HK-2 (cell line): Measurements from ENCODE around the gene DESI1.
"Not testable (repeated sequence)": the region's sequence is repeated elsewhere in the genome, so short reads cannot be mapped to it uniquely, and the experiment has no call there.

Source experiments
- DNase-seq: peaks from one replicate; pipeline ENCODE4 v3.0.0-alpha.2; 2018; ENCODE audit not compliant: unreplicated experiment

The DESI1 gene

DNA sequence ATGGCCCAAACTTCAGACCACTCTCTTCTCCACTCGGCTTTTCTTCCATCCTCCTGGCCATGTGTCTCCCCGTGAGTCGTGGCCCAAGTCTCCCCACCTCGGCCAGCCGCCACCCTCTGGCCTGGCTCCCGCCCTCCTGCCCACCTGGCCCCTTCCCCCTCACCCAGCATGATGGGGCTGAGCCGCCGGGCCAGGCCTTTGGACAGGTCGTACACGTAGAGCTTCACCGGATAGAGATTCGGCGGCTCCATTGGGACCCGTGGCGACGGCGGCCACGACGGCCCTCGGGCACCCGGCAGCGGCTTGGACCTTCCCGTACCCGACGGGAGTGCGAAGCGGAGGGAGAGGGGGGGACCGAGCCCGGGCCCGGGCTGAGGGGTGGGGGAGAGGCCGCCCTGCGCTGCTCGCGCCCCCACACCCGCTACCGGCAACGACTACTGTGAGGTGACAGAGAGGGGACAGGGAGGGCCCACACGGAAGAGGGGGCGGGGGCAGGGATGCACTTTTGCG, at the start of gene DESI1:
DESI1 (minus strand) TSS at position 455 of the 510 bp plus-strand sequence; CDS start at position 251, 204 bp downstream.
- DNase-seq: no peak

DNA sequence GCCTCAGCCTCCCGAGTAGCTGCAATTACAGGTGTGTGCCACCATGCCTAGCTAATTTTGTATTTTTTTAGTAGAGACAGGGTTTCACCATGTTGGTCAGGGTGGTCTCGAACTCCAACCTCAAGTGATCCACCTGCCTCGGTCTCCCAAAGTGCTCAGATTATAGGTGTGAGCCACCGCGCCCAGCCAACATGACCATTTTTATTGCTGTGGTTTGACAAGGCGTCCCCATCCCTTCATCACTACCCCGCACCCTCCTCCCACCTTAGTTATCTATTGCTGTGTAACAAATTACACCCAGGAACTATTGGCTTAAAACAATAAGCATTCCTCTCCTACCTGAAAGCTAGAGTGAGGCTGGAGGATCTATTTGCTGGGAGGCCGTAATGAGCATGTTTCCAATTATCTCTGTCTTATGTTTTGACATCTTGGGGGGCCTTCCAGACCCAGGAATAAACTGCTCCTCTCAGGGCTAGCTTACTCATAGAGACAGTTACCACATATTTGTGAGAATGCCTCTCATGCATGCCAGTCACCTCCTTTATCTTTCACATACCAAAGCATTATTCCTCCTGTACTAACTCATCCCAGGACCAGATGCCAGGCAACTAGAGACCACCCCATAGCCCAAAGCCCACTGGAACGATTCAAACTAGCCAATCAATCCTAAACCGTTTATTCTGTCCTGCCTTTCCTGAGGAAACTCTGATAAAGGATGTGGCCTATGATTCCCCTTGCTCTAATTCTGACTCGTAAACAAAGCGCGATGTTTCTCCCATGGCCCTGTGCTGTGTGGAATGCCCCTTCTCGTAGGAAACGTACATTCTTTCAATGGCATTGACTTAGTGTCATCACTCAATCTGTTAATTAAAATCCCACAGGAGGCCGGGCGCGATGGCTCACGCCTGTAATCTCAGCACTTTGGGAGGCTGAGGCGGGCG, 48.4 kb upstream of the DESI1 start:
- peak; percentile 60 for DNase-seq

DNA sequence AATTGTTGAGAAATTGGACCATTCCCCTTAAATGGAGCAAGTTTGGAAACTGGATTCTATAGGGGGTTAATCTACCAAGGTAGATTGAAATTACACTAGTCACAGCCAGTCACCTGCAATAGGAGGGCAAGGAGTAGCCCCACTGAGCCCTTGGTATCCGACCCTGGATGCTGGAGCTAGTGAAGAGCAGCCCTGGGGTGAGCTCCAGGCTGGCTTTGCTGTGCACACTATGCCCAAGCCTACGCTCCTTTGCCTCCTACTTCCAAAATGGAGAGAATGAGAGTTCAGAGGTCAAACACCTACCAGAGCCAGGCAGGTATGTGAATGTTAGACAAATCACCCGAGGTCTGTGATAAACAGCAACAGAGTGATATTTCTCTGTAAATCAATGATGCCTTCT, 44.1 kb upstream of the DESI1 start:
- DNase-seq: no peak

DNA sequence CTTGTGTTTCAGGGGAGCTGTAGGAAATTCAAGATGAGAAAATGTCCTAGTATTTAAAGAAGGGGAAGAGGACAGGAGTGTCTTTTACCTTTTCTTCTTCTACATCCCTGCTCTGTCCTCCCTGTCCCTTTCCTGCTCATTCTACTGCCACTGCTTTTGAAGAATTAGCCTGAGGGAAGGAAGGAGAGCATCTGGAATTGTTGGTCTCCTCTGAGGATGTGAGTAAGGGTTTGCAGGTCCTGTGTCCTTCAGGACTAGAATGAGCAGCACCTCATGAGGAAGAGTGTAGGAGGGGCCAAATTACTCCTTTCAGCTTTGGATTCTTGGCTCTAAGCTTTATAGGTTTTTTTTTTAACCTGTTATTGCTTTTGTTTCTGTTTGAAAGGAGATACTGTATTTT, 43.6 kb upstream of the DESI1 start:
- DNase-seq: no peak

DNA sequence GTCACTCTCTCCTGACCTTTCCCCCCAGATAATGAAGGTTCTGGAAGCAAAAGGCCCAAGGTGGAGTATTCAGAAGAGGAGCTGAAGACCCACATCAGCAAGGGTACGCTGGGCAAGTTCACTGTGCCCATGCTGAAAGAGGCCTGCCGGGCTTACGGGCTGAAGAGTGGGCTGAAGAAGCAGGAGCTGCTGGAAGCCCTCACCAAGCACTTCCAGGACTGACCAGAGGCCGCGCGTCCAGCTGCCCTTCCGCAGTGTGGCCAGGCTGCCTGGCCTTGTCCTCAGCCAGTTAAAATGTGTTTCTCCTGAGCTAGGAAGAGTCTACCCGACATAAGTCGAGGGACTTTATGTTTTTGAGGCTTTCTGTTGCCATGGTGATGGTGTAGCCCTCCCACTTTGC, 42.8 kb upstream of the DESI1 start:
- DNase-seq: not testable (repeated sequence)

DNA sequence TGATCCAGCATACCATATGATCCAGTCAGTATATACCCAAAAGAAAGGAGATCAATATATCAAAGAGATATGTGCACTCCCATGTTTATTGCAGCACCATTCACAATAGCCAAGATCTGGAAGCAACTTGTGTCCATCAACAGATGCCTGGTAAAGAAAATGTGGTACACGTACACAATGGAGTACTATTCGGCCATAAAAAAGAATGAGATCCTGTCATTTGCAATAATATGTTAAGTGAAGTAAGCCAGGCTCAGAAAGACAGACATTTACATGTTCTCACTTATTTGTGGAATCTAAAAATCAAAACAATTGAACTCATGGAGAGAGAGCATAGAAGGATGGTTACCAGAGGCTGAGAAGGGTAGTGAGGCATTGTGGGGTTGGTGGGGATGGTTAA, 40.9 kb upstream of the DESI1 start:
- DNase-seq: no peak

DNA sequence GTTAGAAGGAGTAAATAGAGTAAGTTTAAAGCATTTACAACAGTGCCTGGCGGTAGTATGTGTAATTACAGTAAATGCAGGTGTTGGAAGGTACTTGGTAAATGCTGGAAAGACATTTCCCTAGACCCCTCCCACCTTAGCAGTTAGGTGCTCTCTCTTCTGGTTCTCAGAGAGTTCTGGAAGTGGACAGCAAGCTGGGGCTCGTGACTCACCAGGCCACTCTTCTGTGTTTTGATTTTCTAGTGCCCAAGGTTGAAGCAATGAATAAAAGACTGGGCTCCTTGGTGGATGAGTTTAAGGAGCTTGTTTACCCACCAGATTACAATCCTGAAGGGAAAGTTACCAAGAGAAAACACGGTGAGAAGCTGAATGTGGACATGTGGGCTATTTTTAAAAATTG, 40.2 kb upstream of the DESI1 start:
- no peak for DNase-seq

DNA sequence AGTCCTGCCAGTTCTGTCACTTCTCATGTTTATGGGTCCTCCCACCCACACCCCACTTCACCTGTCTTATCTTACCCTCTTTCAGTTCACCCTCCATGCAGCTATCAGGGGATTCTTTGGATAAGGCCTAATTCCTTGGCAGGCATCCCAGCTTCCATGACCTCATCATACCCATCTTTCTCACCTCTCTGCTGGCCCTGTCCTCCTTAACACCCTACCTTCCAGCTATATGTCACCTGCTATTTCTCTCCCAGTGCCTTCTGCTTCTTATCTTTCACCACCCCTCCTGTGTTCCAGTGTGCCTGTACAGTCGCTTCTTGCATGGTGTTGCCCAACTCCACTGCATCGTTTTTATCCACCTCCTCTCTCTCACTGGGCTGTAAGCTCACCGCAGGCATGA, 39.6 kb upstream of the DESI1 start:
- no peak for DNase-seq

DNA sequence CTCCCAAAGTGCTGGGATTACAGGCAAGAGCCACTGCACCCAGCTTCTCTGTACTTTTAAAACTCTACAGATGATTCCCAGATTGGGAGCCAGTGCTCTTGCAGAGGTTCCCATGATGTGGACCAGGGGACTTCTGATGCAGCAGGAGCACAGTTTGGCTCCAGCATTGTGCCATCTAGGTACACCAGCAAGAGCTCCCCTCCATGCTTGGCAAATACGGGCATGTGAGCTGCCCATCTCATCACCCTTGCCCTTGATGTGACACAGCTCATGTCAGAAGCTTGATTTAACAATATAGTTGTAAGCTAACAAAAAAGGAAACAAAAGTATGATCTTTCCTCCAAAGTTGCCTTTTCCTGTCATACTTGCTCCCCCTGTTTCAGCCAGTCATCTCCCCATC, 39.1 kb upstream of the DESI1 start:
- no peak for DNase-seq

DNA sequence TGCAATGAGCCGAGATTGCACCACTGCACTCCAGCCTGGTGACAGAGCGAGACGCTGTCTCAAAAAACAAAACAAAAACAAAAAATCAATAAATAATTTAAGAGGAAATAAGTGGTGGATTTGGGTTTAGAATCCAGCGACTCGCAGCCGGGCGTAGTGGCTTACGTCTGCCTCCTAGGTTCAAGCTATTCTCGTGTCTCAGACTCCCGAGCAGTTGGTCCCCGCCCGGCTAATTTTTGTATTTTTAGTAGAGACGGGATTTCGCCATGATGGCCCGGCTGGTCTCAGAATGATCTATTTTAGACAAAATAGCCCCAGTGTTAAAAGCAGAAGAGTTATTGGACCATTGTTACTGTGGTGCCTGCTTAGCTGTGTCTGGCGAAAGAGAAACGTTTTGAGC, 38.0 kb upstream of the DESI1 start:
- no peak for DNase-seq

DNA sequence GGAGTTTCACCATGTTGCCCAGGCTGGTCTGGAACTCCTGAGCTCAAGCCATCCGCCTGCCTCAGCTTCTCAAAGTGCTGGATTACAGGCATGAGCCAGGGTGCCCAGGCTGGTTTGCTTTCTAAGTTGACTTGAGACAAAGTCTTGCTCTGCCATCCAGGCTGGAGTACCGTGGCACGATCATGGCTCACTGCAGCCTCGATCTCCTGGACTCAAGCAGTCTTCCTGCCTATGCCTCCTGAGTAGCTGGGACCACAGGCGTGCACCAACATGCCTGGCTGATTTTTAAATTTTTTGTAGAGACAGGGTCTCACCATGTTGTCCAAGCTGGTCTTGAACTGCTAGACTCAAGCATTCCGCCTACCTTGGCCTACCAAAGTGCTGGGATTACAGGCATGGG, 36.9 kb upstream of the DESI1 start:
- no peak for DNase-seq

DNA sequence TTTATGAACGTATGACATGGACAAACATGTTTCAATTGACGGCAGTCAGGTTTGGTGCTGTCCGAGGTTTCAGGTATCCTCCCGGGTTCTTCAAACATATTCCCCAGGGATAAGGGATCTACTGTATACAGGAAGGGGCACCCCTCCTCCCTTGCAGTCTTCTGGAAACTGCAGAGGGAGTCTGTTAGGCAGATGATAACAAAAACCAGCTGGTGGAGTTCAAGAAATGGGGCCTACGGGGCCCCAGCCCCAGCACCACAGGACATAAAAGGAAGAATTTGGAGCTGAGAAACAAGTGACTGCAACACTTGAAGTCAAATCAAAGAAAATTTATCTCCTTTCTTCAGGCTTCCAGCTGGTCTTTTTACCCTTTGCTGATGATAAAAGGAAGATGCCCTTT, 35.7 kb upstream of the DESI1 start:
- DNase-seq: no peak

DNA sequence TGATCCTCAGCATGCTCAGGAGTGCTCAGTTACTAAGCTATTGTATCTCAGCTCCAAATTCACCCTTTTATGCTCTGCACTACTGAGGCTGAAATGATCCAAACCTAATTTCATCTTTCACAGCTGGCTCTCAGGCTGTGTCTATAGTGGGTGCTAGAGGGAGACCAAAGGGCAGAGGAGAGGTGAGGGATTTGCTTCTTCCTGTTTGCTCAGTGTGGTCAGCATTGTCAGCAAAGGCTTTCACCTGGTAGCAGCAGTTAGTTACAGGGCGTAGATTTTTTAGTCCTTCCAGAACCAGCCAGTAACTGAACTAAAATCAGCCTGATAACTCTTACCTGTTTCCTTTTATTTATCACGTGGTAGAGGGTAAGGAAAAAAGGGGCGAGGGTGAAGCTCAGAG, 33.5 kb upstream of the DESI1 start:
- no peak for DNase-seq

DNA sequence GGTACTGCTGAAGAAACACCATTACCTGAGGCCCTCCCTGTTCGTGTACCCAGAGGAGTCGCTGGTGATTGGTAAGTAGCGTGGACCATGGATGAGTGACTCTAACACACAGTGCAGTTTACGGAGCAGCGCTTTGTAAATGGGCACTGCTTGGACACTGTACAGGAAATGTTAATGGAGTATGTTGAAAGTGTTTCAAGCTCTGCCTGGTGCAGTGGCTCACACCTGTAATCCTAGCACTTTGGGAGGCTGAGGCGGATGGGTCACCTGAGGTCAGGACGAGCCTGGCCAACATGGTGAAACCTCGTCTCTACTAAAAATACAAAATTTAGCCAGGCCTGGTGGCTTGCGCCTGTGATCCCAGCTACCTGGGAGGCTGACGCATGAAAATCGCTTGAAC, 30.0 kb upstream of the DESI1 start:
- no peak for DNase-seq

DNA sequence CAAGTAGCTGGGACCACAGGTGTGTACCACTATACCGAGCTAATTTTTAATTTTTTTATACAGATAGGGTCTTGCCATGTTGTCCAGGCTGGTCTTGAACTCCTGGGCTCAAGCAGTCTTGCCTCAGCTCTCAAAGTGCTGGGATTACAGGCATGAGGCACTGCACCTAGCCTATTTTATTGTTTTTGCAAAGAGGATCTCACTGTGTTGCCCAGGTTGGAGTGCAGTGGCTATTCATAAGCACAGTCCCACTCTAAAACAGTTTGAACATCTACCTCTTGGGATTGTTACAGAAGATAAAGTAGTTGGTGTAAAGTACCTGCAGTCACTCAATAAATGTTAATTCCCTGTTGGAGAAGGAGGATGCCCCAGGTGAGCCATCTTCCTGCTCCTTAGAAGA, 29.4 kb upstream of the DESI1 start:
- DNase-seq: no peak

DNA sequence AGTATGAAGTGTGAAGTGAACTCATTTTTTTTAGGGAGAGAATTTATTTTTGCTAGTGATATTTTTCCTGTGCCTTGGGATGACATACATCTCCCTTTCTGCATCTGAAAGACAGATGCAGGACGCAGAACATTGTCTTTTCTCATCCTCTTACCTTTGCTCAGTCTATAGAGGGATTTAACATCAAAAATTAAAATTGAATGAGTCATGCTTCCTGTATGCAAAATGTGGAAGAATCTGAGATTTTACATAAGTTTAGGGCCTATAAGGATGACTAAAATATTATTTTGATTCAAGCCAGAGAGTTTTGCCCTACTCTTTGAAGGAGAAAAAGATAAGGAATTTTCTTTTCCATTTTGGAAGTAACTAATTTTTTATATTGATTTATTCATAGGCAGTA, 27.6 kb upstream of the DESI1 start:
- DNase-seq: no peak

DNA sequence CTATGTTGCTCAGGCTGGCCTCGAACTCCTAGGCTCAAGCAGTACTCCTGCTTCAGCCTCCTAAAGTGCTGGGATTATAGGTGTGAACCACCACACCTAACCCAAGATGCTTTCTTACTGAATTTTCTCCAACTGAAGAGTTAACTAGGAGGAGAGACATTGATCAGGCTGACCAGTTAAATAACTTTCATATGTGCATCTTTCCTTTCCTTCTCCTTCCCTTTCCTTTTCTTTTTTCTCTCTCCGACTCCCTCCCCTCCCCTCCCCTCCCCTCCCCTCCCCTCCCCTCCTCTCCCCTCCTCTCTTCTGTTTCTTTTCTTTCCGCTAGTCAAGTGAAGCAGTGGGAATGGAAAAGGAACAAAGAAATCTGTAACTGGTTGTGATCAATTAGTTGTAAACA, 26.9 kb upstream of the DESI1 start:
- DNase-seq: no peak

DNA sequence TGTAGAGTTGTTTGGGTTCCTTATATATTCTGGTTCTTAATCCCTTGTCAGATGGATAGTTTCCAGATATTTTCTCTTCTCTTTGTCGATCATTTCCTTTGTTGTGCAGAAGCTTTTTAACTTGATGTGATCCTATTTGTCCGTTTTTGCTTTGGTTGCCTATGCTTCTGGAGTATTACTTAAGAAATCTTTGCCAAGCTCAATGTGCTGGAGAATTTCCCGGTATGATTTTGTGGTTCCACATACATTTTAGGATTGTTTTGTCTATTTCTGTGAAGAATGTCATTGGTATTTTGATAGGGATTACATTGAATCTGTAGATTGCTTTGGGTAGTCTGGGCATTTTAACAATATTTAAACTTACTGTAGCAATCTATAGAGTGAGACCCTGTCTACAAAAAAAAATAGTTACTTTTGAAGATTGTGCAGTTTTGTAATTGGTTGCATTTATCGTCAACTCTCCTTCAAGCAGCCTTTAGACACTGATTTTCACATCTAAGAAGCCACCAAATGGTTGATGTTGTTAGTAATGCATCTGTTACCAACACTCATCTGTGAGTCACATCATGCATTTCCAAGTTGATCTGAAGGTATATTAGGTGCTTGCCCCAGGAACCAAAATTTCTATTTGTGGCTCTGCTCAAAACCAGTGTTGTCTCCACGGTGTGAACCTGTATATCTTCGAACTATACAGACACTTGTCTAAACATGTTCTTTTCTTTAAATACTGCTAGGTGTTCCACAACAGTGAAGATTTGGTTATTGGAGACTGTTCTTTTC, 21.7 kb upstream of the DESI1 start:
- no peak for DNase-seq

DNA sequence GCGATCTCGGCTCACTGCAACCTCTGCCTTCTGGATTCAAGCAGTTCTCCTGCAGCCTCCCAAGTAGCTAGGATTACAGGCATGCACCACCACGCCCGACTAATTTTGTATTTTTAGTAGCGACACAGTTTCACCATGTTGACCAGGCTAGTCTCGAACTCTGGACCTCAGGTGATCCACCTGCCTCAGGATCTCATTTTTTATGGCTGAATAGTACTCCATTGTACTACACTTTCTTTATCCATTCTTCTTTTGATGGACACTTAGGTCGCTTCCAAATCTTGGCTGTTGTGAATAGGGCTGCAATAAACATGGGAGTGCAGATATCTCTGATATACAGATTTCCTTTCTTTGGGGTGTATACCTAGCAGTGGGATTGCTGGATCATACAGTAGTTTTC, 21.0 kb upstream of the DESI1 start:
- no peak for DNase-seq

DNA sequence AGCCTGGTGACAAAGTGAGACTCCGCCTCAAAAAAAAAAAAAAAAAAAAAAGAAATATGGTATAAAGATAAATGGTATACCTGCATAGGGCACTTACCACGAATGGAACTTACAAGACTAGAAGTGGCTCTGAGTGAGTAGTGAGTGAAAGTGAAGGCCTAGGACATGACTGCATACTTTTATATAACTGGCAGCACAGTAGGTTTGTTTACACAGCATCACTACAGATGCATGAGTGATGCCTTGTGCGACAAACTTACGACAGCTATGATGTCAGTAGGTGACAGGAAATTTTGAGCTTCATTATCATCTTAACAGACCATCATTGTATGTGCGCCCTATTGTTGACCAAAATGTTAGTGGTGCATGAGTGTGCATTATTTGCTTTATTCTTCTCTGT, 17.9 kb upstream of the DESI1 start:
- DNase-seq: no peak

DNA sequence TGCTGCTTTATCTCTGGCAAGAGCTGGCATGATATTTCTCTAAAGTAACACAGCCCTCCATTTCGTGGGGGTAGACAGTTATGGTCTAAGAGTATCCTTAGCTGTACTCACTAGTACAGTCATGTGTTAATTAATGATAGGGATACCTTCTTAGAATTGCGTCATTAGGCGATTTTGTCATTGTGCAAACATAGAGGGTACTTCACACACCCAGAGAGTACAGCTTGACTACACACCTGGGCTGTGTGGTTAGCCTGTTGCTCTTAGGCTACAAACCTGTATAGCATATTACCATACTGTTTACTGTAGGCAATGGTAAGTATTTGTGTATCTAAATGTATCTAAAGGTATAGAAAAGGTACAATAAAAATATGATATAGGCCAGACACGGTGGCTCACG, 17.3 kb upstream of the DESI1 start:
- DNase-seq: no peak

DNA sequence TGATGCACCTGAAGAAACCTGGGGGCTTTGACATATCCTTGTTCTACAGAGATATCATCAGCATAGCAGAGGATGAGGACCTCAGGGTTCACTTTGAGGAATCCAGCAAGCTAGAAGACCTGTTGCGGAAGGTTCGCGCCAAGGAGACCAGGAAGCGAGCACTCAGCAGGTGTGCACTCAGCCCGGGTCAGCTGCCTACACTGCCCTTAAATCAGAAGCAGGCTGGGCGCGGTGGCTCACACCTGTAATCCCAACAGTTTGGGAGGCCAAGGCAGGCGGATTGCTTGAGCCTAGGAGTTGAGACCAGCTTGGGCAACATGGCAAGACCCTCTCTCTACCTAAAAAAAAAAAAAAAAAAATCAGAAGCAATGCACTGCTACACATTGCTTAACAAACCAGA, 16.8 kb upstream of the DESI1 start:
- DNase-seq: not testable (repeated sequence)

DNA sequence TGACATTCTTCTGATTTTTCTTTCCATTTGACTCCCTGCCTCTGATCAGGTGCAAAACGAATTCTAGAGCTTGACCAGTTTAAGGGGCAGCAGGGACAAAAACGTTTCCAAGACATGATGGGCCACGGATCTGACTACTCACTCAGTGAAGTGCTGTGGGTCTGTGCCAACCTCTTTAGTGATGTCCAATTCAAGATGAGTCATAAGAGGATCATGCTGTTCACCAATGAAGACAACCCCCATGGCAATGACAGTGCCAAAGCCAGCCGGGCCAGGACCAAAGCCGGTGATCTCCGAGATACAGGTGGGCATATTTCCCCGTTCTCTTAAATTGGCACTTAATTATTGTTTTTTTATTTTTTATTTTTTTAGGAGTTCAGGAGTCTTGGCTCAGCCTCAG, 15.6 kb upstream of the DESI1 start:
- DNase-seq: peak; percentile 10
